ENCODE measurements around the gene MRPL11.
"Not testable (repeated sequence)": the region's sequence is repeated elsewhere in the genome, so short reads cannot be mapped to it uniquely, and the experiment has no call there.

MRPL11 gene

DNA sequence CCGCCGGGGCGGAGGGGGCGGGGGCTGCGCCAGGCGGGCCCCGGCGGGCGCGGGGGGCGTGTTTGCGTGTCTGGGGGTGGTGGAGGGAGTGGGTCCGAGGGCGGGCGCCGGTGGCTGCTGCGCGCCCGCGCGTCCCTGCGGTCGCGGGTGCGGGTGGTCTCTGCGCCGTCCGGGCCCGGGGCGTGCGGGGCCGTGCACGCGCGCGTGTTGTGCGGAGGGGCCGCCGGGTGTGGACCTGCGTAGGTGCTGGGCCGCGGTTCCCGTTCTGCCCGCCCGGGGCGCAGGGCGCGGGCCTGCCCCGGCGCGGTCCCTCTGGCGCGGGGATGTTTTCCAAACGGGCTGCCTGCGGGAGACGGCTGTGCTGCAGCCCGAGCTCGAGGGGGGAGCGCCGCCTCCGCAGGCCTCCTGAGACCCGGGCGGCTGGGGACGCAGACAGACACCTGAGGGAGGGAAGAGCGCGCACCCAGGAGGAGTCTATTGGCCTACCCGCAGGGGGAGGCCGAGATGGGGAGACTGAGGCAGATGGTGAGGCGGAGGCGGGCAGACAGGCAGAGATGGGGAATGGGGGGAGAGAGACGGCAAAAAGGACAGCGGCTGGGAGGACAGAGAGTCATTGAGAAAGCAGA lies 28.5 kb upstream of the MRPL11 start:
- DNase-seq: peak in 7 of 56 donors; percentile 14 to 60 (median 39)

DNA sequence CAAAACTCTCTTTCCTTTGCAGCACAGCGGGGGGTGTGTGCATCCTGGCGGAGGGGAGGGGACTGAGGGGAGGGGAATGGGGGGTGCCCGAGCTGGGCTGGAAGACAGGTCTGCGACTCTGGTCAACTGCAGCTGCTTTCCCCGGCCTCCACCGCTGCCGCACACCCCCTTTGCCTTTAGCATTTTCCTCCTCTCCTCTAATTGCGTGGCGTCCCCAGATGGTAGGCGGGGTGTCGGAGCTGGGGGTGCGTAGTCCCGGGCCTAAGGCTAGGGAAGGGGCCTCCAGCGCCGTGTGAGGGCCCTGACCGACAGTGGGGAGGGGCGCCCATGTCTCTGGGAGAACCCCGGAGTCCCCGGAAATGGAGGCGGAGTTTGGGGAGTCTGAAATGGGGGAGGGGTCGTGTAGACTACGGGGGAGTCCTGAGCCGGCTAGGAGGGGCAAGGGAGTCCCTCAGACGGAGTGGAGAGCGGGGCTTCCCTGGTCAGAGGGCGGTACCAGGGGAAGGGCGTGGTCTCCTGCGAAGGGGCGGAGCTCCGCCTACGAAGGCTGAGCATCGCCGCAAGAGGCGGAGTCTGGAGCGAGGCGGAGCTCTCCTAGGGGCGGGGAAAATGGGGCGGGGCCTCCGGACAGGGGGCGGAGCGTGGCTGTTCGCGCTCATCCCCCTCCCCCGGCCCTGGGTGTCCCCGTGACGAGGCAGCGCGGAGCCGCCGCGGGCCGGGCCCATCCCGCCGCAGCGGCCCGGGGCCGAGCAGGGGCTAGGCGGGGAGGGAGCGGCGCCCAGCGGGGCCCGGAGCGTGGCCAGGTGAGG lies 27.8 kb upstream of the MRPL11 start, which contains the start of gene PELI3:
PELI3 (plus strand) TSS at position 681 of the 809 bp plus-strand sequence. CDS start 1,224 bp downstream, outside the sequence.
- DNase-seq: peak; percentile 35 to 96 (median 88)

DNA sequence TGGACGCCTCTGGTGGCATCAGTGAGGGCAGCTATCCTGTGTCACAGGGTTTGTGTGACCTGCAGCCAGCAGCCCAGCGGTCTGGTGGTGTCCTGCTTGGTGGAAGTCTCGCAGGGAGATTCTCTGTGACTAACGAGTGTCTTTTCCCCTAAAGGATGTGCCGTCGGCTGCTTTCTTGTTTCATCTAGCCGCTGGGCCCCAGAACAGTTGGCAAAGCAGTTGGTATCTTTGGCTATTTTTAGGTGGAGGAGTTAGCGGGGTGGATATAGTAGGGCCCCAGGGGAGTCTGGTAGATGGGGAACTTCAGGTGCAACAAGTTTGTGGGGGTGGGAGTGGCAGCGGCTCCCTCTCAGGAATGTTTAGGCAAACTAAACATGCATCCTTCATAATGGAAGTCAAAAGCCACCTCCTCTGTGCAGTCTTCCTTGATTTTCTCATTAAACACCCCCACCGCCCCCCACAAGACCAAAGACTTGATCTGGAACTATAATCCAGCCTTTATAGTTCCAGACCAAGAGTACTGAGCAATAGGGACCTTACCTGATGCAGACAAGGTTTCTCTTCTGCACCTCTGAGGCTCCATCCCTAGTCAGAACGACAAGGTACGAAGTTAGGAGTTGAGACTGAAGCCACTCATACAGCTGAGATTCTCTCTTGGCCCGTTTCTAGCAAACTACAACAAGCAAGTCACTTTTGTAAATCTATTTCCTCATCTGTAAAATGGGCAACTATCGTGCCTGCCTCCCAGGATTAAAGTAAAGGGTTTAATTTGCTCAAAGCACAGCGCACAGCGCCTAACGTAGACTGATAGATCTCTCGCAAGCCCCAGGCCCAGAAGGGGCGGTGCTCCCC lies 27.0 kb upstream of the MRPL11 start:
- DNase-seq: no peak

DNA sequence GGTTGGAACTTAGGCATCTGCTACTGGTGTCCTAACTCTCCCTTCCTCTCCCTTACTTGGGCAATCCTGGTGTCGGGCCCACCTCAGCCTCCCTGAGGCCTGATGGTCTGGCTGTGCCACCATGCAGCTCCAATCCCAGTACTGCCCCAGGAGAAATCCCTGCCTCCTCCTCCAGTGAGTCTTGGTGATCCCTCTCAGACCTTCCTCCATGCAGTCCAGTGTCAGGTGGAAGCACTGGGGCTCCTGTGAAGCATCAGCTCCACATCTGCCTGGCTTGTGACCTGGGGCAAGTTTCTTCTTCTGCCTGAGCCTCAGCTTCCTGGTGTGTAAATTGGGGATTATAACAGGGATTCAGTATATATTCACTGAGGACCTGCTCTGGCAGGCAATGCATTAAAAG lies 26.3 kb upstream of the MRPL11 start:
- no peak for DNase-seq

DNA sequence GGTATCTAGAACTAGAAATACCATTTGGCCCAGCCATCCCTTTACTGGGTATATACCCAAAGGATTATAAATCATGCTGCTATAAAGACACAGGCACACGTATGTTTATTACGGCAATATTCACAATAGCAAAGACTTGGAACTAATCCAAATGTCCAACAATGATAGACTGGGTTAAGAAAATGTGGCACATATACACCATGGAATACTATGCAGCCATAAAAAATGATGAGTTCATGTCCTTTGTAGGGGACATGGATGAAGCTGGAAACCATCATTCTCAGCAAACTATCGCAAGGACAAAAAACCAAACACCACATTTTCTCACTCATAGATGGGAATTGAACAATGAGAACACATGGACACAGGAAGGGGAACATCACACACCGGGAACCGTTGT lies 25.5 kb upstream of the MRPL11 start:
- not testable (repeated sequence) for DNase-seq

DNA sequence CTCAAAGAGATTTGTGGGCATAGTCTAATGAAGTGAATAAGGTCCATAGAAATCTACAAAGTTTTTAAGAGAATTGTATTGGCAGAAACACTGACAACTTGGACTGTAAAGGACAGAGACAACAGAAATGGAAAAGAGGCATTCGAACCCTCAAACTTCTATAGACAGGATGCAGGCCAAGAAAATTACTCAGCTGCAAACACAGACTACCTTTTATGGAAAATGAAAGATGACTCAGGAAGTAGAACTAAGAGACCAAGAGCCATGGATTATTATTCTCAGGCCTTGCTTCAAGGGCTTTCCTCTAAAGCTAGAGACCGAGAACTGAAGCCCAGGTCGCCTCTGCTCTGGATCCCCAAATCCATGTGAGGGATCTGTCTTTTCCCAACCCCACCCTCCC lies 24.3 kb upstream of the MRPL11 start:
- DNase-seq: no peak

DNA sequence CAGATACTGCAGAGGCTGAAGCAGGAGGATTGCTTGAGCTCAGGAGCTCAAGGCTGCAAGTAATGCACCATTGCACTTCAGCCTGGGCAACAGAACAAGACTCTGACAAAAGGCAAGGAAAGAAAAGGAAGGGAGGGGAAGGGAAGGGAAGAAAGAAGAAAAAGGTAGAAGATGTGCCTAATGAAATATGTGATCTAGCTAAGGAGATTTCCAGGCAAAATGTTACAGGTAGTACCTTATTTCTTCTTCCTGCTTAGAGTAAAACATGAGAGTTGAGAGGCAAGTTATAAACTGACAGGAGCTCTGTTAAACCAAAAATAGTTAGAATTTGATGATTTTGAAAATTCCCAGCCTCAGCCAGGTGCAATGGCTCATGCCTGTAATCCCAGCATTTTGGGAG lies 23.4 kb upstream of the MRPL11 start:
- no peak for DNase-seq

DNA sequence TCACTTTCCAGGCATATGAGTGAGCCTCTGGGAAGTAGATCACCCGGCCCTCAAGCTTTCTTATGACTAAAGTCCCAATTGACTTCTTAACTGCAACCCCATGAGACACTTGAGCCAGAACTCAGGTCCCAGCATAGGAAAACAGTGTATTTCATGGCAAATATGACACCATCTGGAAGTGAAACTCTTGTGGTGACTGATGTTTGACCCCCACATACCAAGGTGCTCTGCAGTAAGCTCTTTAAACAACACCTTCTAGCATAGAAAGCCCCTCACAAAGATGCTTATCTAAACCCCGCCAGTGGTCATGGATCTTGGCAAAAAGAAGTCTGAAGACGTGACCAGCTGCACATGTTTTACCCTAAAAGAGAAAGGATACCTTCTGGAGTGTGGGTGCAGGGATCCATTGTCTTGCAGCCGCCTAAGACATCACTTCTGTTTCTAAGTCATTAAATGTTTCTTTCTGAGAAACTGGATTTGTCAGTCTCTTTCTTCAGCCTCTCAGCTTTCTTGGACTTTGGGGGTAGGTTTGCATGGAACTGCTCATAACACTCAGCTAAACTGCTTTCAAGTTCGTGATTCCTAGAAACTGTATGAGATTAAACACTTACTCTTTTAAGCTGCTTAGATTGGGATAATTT lies 20.6 kb upstream of the MRPL11 start:
- DNase-seq: no peak

DNA sequence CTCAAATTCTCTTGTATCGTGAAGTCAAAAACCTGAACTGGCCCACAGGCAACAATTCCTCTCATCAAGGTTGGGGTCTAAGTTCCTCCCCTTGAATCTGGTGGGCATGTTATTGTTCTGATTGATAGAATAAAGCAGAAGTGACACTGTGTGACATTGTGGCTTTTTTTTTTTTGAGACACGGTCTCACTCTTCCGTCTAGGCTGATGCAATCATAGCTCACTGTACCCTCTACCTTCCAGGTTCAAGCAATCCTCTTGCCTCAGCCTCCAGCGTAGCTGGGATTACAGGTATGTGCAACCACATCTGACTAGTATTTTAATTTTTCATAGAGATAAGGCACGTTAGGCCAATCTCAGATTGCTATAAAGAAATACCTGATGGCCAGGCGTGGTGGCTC lies 19.2 kb upstream of the MRPL11 start:
- no peak for DNase-seq

DNA sequence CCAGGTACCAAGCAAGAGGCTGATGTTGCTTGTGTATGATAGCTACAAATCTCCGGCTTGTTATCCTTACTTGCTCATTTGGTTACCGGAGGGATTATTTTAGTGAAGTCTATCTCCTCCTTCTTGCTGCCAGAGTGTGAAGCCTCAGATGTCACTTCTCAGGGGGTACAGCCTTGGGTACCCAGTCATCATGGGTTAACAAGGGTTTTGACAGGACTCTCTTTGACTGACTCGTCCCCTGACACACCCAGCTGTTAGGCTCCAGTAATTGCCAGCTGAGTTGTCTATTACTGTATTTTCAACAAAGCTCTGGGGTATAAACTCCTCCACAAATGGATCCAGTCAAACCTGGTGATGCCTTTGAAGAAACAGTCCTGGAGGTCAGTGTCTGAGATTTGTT lies 16.2 kb upstream of the MRPL11 start:
- DNase-seq: no peak

DNA sequence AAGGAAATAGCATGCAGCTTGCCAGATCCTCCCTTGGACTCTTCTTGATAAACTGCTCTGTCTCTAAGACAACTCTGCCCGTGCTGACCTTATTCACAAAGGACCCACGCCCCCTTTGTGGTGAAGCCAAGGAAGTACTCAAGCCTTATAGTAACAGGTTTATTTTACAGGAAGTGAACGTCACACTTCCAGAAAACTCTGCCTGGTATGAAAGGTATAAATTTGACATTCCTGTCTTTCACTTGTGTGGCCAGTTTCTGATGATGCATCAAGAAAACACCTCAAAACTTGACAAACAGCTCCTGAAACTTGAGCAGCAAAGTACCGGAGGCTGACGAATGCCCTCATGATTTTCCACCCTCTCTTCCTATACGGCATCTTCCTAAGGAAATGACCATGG lies 15.6 kb upstream of the MRPL11 start:
- DNase-seq: no peak

DNA sequence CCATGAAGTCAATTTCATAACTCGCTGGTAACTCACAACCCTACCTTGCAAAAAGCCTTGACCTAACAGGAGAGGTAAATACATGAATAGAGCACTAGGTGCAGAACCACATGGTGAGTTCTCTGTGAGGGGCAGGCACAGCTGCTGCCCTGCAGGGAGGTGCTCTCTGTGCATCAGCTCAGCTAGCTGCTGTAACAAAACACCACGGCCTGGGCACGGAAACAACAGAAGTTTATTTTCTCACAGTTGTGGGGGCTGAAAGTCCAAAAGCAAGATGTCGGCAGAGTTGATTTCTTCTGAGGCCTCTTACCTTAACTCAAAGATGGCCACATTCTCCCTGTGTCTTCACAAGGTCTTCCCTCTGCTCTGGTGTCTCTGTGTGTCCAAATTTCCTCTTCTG lies 13.0 kb upstream of the MRPL11 start:
- DNase-seq: no peak

DNA sequence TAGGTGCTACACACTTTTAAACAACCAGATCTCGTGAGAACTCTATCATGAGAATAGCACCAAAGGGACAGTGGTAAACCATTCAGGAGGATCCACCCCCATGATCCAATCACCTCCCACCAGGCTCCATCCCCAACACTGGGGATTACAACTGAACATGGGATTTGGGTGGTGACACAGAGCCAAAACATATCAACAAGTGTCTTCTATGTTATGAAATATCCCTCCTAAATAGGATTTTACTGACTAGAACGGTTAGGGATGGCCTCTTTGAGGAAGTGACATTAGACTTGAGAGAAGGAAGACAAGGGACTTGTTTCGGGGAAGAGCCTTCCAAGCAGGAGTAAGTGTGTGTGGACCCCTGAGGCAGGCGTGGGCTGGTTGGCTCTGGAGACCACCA lies 11.9 kb upstream of the MRPL11 start:
- no peak for DNase-seq

DNA sequence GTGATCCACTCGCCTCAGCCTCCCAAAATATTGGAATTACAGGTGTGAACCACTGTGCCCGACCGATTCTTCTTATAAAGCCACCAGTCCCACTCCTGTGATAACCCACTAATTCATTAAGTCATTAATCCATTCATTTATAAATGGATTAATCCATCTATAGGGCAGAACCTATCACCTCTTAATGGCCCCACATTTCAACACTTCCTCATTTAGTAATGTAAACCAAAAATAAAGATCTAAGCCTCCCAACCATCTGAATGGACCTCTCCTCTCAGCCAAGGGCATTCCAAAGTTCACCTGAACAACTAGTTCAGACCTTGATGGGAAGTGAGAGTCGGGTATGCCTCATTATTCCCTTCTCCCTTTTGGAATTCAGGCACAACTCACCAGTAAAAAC lies 9.9 kb upstream of the MRPL11 start:
- no peak for DNase-seq

DNA sequence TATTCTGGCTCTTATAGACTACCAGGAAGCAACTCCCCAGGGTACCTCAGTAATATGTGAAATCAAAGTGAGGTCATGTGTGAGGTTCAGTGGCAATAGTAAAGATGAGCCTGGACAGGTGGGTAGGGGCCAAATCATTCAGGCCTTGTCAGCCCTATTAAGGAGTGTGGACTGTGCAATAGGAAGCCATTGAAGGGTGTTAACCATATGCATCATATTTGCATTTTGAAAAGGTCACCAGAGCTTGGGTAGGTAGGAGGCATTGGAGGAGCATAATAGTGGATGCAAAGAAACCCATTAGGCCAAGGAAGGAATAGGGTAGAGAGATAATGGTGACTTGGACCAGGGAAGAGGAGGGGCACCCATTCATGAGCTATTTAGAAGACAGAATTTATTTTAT lies 8.4 kb upstream of the MRPL11 start:
- no peak for DNase-seq

DNA sequence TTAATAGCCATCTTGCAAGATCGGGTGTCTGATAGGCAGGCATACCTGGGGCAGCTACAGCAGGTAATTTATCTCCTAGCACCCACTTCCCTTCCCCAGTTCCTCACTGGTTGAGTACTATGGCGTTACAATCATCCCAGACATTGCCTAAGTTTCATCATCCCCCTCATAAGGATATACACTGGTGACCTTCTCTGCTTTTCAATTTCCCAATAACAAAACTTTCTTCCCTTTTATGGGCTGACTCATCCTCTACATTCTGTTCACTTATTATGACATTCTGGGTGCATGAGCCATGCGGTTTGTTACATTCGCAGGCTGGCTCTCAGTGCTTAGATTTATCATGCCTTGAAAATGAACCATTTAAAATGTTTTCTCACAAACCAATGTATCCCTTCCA lies 5.0 kb upstream of the MRPL11 start:
- no peak for DNase-seq

DNA sequence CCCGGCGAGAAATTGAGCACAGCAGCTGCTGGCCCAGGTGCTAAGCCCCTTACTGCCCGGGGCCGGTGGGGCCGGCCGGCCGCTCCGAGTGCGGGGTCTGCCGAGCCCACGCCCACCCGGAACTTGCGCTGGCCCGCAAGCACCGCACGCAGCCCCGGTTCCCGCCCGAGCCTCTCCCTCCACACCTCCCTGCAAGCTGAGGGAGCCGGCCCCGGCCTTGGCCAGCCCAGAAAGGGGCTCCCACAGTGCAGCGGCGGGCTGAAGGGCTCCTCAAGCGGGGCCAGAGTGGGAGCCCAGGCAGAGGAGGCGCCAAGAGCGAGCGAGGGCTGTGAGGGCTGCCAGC lies 2.3 kb upstream of the MRPL11 start:
- not testable (repeated sequence) for DNase-seq

DNA sequence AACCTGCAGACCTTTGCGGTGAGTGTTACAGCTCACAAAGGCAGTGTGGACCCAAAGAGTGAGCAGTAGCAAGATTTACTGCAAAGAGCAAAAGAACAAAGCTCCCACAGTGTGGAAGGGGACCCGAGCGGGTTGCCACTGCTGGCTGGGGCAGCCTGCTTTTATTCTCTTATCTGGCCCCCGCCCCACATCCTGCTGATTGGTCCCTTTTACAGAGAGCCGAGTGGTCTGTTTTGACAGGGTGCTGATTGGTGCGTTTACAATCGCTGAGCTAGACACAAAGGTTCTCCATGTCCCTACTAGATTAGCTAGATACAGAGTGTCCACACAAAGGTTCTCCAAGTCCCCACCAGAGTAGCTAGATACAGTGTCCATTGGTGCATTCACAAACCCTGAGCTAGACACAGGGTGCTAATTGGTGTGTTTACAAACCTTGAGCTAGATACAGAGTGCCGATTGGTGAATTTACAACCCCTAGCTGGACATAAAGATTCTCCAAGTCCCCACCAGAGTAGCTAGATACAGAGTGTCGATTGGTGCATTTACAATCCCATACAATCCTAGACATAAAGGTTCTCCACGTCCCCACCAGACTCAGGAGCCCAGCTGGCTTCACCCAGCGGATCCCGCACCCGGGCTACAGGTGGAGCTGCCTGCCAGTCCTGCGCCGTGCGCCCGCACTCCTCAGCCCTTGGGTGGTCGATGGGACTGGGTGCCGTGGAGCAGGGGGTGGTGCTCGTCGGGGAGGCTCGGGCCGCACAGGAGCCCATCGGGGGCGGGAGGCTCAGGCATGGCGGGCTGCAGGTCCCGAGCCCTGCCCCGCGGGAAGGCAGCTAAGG lies 1.7 kb upstream of the MRPL11 start:
- DNase-seq: not testable (repeated sequence)

DNA sequence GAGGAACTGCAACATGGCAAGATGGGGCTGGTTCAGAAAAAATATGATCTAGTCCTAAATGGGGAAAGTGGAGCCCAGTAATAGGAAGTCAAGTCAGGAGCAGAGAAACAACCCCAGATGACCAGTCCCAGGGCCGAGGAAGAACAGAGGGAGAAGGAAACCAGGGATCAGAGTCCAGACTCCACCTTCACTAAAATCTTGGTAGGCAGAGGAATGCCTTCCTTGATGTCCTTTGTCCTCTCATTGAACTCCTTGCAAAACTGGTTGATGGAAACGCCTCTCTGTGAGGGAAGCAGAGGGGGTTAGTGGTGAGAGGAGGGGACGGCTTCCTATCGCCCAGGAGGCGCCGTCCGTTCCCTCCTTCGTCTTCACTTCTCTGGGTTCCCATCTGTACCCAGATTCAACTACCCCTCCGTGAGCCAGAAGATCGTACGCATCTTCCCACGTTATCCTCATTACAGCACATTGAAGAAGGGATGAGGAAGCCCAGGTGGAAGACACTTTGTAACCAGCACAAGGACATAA lies 607 bp downstream of the MRPL11 start:
- DNase-seq: no peak

DNA sequence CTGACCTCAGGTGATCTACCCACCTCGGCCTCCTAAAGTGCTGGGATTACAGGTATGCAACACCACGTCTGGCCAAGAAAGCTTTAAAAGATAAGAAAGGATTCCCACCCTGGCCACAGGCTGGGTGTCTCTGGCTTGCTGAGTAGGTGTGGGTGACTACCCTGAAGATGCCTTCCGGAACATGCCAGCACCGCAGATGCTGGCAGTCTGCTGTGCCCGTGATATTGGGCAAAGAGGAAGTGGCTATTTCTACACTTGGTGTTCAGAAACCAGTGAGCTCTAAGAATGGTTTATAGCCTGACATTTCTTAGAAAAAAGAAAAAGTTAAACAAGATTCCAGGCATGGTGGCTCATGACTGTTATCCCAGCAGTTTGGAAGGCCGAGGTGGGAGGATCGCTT lies 6.1 kb downstream of the MRPL11 start:
- no peak for DNase-seq
